ENCODE measurements around the gene TBCA. TPM values are rescaled to one million over a fixed set of nuclear protein-coding genes. Genes with fewer than 3 reads are reported as not detected.

TBCA gene
- total and polyA plus RNA-seq, 2 donors (not counting 3 experiments of a cell fraction or from before 2014, with no cell fraction given): 48.2 to 206 TPM

GRCh38 chr5:77777281-77777892 is 1.2 kb upstream of the TBCA start:
- no peak overlapping the region for H2AFZ ChIP-seq (ENCODE audit: low read depth, low read length)
- FAIRE-seq (no peak), DNase-seq (ENCODE audit: low read depth, low spot score) (no peak)
- H3K4me3 ChIP-seq (replicated peaks in 1 of 3; ENCODE audit: insufficient read depth in 1 of 3, low read depth in 1 of 3, low read length in 3 of 3): no peak overlapping the region
- ChIA-PET POLR2A (no interaction called here), CTCF (interaction anchor here (0.9 kb wide), 1 partner anchor 10 kb away, joined by 5 read pairs; no protein-coding TSS in a partner anchor)
- H3K4me1 ChIP-seq (ENCODE audit: control insufficient read depth, extremely low read depth, insufficient read depth, low read length): peaks cover 26% of the 10 kb centered on the region
- no peaks in the 10 kb centered on the region for H3K9me1 ChIP-seq (replicated peaks; ENCODE audit: control insufficient read depth, extremely low read depth, insufficient read depth, low read length)
- H3K9ac ChIP-seq (replicated peaks; ENCODE audit: extremely low read depth, insufficient read depth, low read length): no peak overlapping the region
- dilution Hi-C loops (cut with MboI; ENCODE audit: extremely low pct_ligation_motif_present, low sequenced_read_pairs): no loop called here
- no peak overlapping the region for H3K27ac ChIP-seq (ENCODE audit: insufficient read depth, low read depth, low read length)
- H3K27me3 ChIP-seq (ENCODE audit: control insufficient read depth in 2 of 2, insufficient read depth in 2 of 2, low read length in 2 of 2): peaks cover 0 to 3% of the 10 kb centered on the region in 2 experiments
- H3K79me2 ChIP-seq (ENCODE audit: control insufficient read depth, insufficient read depth, low read length): peaks cover 35% of the 10 kb centered on the region
- H3K4me2 ChIP-seq (ENCODE audit: insufficient read depth, low read length): no peak overlapping the region
- no peaks in the 10 kb centered on the region for H3K9me3 ChIP-seq (replicated peaks; ENCODE audit: control insufficient read depth, insufficient read depth, low read length)
- no TSS peak for BruUV-seq (replicated peaks)
- peaks cover 0 to 8% of the 10 kb centered on the region in 2 experiments for H3K36me3 ChIP-seq (ENCODE audit: control insufficient read depth in 2 of 2, extremely low read depth in 1 of 2, insufficient read depth in 2 of 2, low read length in 2 of 2)
- intact Hi-C loops (cut with micrococcal nuclease): loop anchor here (2.0 to 10.0 kb wide), 6 partner anchors 75 to 387 kb away; partner anchors contain the start of gene WDR41
- TF ChIP-seq JUN (IDR thresholded peaks at IDR 0.05; ENCODE audit: borderline replicate concordance, insufficient read depth, insufficient read length, low read depth) (no peak), POLR2AphosphoS5 (IDR thresholded peaks at IDR 0.05; ENCODE audit: insufficient read depth, low read depth, low read length) (no peak), POLR2A (IDR thresholded peaks at IDR 0.05; ENCODE audit: low read depth, low read length) (no peak), EZH2 (IDR thresholded peaks at IDR 0.05; ENCODE audit: borderline replicate concordance, low read depth, low read length, severe bottlenecking) (no peak), GATA2 (IDR thresholded peaks at IDR 0.05; ENCODE audit: insufficient read depth, insufficient read length, low read depth, low read length) (no peak), MAX (IDR thresholded peaks at IDR 0.05; ENCODE audit: insufficient read depth, insufficient read length) (no peak), FOS (IDR thresholded peaks at IDR 0.05; ENCODE audit: borderline replicate concordance, insufficient read depth, low read length) (no peak), CTCF (IDR thresholded peaks at IDR 0.05; ENCODE audit: extremely low read depth in 1 of 2, insufficient read depth in 1 of 2, low read depth in 1 of 2, low read length in 2 of 2) (no peak), MYC (IDR thresholded peaks at IDR 0.05; ENCODE audit: low read depth, low read length) (no peak)
- H4K20me1 ChIP-seq (replicated peaks; ENCODE audit: control insufficient read depth, extremely low read depth, insufficient read depth, low read length): peaks cover 4% of the 10 kb centered on the region

Measured in endothelial cell of umbilical vein (primary cell).